ENCODE measurements around the gene CCDC8.

Gene CCDC8

DNA sequence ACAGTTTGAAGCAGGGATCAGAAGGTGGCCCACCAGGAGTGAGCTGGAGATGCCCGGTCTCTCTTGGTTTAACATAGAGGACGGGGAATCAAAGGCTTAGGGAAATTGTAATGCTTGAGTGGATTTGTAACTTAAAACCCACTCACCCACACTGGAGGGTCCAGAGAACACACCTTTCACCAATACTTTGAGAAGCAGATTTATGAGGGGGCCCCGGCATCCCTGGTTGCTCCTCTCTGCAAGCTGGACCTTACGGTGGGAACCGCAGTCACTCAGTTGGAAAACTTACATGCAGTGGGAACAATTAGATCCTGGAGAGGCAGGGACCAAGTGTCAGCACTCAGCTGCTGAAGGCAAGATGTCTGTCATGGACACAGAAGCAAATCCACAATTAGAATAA is 45.9 kb downstream of the CCDC8 start:
- Mint-ChIP-seq H3K36me3 (peaks cover 54% of the 10 kb centered on the region), H3K27ac (no peak overlapping the region), H3K4me3 (no peak overlapping the region), H3K9me3 (no peaks in the 10 kb centered on the region), H3K27me3 (no peaks in the 10 kb centered on the region), H3K4me1 (peaks cover 28% of the 10 kb centered on the region)
- no peak for ATAC-seq

DNA sequence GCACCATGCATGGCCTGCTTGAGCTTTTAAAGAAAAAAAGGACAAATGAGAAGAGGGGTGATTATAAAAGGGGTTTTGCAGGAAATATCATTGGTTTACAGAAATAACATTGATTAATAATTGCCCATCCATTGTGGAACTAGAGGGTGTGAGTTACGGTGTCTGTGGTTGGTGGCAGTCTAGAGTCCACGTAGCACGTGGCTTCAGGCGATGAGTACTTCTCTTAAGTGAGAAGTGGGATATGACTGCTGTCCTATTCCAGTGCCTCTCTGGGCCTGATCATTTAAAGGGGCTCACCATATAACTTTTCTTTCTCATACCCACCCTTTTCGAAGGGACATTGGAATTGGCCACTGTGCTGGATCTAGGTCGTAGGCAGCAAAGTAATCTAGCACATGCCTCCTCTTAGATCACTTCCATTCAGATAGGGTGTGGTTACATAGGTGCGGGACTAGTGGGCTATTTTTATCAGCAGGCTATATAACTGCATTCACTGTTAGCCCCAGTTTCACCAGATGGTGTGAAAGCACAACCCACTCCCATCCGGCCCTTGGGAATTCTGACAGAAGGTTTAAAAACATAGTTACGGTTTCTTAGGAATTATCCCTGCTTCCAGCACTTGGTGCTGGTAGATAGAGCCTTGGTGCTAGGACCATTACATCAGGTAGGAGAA is 46.6 kb downstream of the CCDC8 start:
- H3K27me3 Mint-ChIP-seq = no peaks in the 10 kb centered on the region
- no peak overlapping the region for H3K27ac Mint-ChIP-seq
- peaks cover 57% of the 10 kb centered on the region for H3K36me3 Mint-ChIP-seq
- no peak overlapping the region for H3K4me3 Mint-ChIP-seq
- no peak for ATAC-seq
- no peaks in the 10 kb centered on the region for H3K9me3 Mint-ChIP-seq
- H3K4me1 Mint-ChIP-seq = peaks cover 30% of the 10 kb centered on the region

DNA sequence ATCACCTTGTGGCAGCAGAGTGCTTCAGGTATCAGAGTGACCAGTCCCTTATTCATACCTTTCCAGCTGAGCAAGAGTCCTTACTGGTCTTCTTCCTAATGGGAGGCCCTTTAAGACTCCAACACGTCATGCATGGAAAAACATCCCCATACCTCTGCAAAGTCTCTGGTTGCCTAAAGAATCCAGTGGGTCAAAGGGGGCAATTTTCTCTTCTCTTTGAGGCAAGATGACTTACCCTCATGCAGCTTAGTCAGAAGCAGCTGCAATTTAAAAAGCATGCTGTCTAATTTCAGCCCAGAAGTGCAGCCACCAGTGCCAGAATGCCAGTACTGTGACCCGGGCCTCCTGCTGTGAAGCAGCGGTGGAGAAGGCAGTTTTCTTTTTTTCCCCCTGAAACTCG is 47.8 kb downstream of the CCDC8 start:
- Mint-ChIP-seq H3K27me3 (no peaks in the 10 kb centered on the region), H3K4me3 (no peak overlapping the region), H3K4me1 (peaks cover 21% of the 10 kb centered on the region), H3K9me3 (no peaks in the 10 kb centered on the region), H3K27ac (no peak overlapping the region), H3K36me3 (peaks cover 47% of the 10 kb centered on the region)
- ATAC-seq = no peak

DNA sequence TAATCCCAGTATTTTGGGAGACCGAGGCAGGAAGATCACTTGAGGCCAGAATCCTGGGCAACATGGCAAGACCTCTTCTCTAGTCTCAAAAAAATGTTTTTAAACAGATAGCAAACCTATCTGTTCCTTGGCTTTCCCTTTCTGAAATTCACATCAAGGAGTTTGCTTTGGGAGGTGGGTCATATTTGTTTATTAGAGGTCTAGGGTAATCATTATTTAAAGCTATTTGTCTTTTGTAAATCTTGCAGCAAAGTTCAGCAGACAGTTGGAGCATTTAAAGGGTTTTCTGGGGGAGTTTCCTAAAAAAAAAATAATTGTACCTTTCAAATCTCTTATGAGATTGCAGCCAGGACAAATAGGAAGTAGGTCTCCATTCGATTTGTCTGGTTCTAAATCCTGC is 49.0 kb downstream of the CCDC8 start:
- peaks cover 47% of the 10 kb centered on the region for H3K36me3 Mint-ChIP-seq
- H3K27ac Mint-ChIP-seq = no peak overlapping the region
- H3K4me1 Mint-ChIP-seq = peaks cover 21% of the 10 kb centered on the region
- no peaks in the 10 kb centered on the region for H3K9me3 Mint-ChIP-seq
- no peaks in the 10 kb centered on the region for H3K27me3 Mint-ChIP-seq
- no peak for ATAC-seq
- H3K4me3 Mint-ChIP-seq = no peak overlapping the region

DNA sequence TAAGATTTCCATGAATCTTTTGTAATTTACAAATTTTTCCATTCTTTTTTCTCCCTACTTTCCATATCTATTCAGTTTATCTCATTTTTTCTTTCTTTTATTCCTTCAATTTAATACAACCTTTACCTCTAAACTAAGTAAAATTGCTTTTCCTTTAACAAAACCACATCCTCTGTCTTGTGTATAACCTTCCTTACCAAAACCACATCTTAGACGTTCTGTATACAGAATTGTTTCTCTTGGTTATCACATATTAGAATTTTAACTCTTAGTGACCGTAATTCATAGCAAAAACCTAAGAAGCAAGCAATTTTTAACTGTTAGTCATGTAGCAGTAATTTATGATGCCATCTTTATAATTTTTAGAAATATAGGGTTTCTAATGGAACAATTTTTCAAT is 51.4 kb downstream of the CCDC8 start:
- ATAC-seq = no peak
- H3K4me3 Mint-ChIP-seq = no peak overlapping the region
- H3K9me3 Mint-ChIP-seq = no peaks in the 10 kb centered on the region
- no peaks in the 10 kb centered on the region for H3K27me3 Mint-ChIP-seq
- peaks cover 38% of the 10 kb centered on the region for H3K36me3 Mint-ChIP-seq
- peaks cover 23% of the 10 kb centered on the region for H3K4me1 Mint-ChIP-seq
- no peak overlapping the region for H3K27ac Mint-ChIP-seq
